ENCODE measurements around the gene ARVCF. TPM values are rescaled to one million over a fixed set of nuclear protein-coding genes. Genes with fewer than 3 reads are reported as not detected.

The ARVCF gene
- total and polyA plus RNA-seq, 9 of the 15 experiments (the other 6 are each of a cell fraction or from before 2014, with no cell fraction given), result 0.03 to 97.4 (median 15.6) TPM

DNA sequence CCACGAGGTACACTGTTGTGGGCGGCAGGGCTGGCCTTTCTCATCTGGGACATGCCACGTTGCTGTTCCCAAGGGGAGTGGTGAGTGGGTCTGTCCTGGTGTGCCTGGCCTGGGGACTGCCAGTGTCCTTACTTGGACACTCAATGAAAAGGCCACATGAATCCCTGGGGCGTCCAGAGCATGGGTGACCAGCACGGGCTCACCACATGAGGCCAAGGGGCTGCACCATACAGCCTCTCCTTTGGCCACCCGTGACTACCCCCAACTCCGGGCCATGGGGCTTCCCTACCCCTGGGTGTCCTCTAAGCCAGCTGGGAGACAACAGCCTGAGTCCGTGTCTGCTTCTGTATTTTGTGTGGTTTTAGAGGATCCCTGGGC, 54.8 kb downstream of the ARVCF start (continued):
- TF ChIP-seq E4F1 (CRISPR knock-in tag; IDR thresholded peaks at IDR 0.05; ENCODE audit: borderline replicate concordance) (no peak), FOXK1 (CRISPR knock-in tag; IDR thresholded peaks at IDR 0.05; ENCODE audit: borderline replicate concordance) (no peak), PRMT5 (CRISPR knock-in tag; IDR thresholded peaks at IDR 0.05) (peak; percentile 14; the same call in 1 of the 2 replicates), PML (IDR thresholded peaks at IDR 0.05; ENCODE audit: low read length) (0 out of 2 replicates have a peak, but pooled peaks have one; percentile 16), ESRRB (CRISPR knock-in tag; IDR thresholded peaks at IDR 0.05; ENCODE audit: borderline replicate concordance) (peak; percentile 54; the same call in 1 of the 2 replicates), DLX4 (CRISPR knock-in tag; IDR thresholded peaks at IDR 0.05) (peak; percentile 29; the same call in 1 of the 2 replicates), EP400 (IDR thresholded peaks at IDR 0.05) (no peak), YY1 (IDR thresholded peaks at IDR 0.05; ENCODE audit: borderline replicate concordance in 1 of 3, control insufficient read depth in 1 of 3, extremely low read depth in 1 of 3, insufficient read depth in 3 of 3, insufficient read length in 1 of 3, insufficient replicate concordance in 2 of 3, low read depth in 1 of 3, low read length in 2 of 3) (peak in 1 of 3 experiments; percentile 14), RB1 (IDR thresholded peaks at IDR 0.05; ENCODE audit: low read depth) (no peak), TBL1XR1 (IDR thresholded peaks at IDR 0.05; ENCODE audit: low read length in 2 of 2) (no peak), ZNF77 (CRISPR knock-in tag; IDR thresholded peaks at IDR 0.05) (0 out of 2 replicates have a peak, but pooled peaks have one; percentile 54), CREB3L1 (IDR thresholded peaks at IDR 0.05; ENCODE audit: borderline replicate concordance, low read depth) (no peak), ZNF197 (CRISPR knock-in tag; IDR thresholded peaks at IDR 0.05; ENCODE audit: low read depth) (no peak), MTF1 (CRISPR knock-in tag; IDR thresholded peaks at IDR 0.05; ENCODE audit: borderline replicate concordance) (no peak), PCBP1 (IDR thresholded peaks at IDR 0.05; ENCODE audit: low read depth, low read length, poor library complexity, severe bottlenecking) (no peak), NR4A1 (CRISPR knock-in tag; IDR thresholded peaks at IDR 0.05) (0 out of 2 replicates have a peak, but pooled peaks have one; percentile 8), NR4A1 (tag; IDR thresholded peaks at IDR 0.05) (no peak), ZSCAN29 (IDR thresholded peaks at IDR 0.05) (no peak), ID3 (CRISPR knock-in tag; IDR thresholded peaks at IDR 0.05) (no peak), ID3 (tag; IDR thresholded peaks at IDR 0.05) (0 out of 2 replicates have a peak, but pooled peaks have one; percentile 26)
- TF ChIP-seq, protein P1, sequence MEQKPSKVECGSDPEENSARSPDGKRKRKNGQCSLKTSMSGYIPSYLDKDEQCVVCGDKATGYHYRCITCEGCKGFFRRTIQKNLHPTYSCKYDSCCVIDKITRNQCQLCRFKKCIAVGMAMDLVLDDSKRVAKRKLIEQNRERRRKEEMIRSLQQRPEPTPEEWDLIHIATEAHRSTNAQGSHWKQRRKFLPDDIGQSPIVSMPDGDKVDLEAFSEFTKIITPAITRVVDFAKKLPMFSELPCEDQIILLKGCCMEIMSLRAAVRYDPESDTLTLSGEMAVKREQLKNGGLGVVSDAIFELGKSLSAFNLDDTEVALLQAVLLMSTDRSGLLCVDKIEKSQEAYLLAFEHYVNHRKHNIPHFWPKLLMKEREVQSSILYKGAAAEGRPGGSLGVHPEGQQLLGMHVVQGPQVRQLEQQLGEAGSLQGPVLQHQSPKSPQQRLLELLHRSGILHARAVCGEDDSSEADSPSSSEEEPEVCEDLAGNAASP (IDR thresholded peaks at IDR 0.05), result no peak

All from K562 (cell line).